Stimulated activated CD8-positive, alpha-beta memory T cell treated with anti-CD3 and anti-CD28 coated beads, Interleukin-12 subunit alpha, Interleukin-12 subunit beta, amount 100 ng/mL, for 24 hours (primary cell): ENCODE results near the gene STAT5A.
"Not testable (repeated sequence)": the region's sequence is repeated elsewhere in the genome, so short reads cannot be mapped to it uniquely, and the experiment has no call there.

Source experiments
- DNase-seq: peaks from one replicate; pipeline ENCODE4 v3.0.0-alpha.2; 2020; ENCODE audit errors: extremely low read depth

The STAT5A gene

GRCh38 chr17:42333053-42333452, 44.8 kb downstream of the STAT5A start:
- no peak for DNase-seq

- no peak for DNase-seq
These were observed 46.4 kb downstream of the STAT5A start for GRCh38 chr17:42334677-42335076.

- DNase-seq = no peak
These were observed 49.1 kb downstream of the STAT5A start for GRCh38 chr17:42337442-42337841.

GRCh38 chr17:42338427-42338985, 50.2 kb downstream of the STAT5A start:
- no peak for DNase-seq

- no peak for DNase-seq
These were observed 50.9 kb downstream of the STAT5A start for GRCh38 chr17:42339221-42339620.

GRCh38 chr17:42340691-42341127, 52.4 kb downstream of the STAT5A start:
- no peak for DNase-seq

GRCh38 chr17:42341568-42341967, 53.3 kb downstream of the STAT5A start:
- DNase-seq = no peak

GRCh38 chr17:42342242-42343008, 54.1 kb downstream of the STAT5A start:
- no peak for DNase-seq

- no peak for DNase-seq
These were observed 57.2 kb downstream of the STAT5A start for GRCh38 chr17:42345396-42346073.

GRCh38 chr17:42346481-42346880, 58.2 kb downstream of the STAT5A start:
- no peak for DNase-seq

GRCh38 chr17:42347198-42347597, 58.9 kb downstream of the STAT5A start:
- DNase-seq = no peak

GRCh38 chr17:42347606-42348005, 59.3 kb downstream of the STAT5A start:
- DNase-seq = no peak

GRCh38 chr17:42348104-42348503, 59.8 kb downstream of the STAT5A start:
- DNase-seq = no peak

GRCh38 chr17:42354956-42355843, 66.9 kb downstream of the STAT5A start:
- no peak for DNase-seq

- no peak for DNase-seq
These were observed 70.1 kb downstream of the STAT5A start for GRCh38 chr17:42358434-42358833.

- DNase-seq = no peak
These were observed 70.8 kb downstream of the STAT5A start for GRCh38 chr17:42359133-42359532.

- DNase-seq = not testable (repeated sequence)
These were observed 72.1 kb downstream of the STAT5A start for GRCh38 chr17:42360388-42360787.
